ENCODE measurements around the gene RNF151.

RNF151 gene

GRCh38 chr16:1991135-1991551 is 24.5 kb downstream of the RNF151 start:
- no peak for TF ChIP-seq CTCF (IDR thresholded peaks at IDR 0.05; ENCODE audit: low read depth, low read length, missing control alignments)
- peak; percentile 68 for DNase-seq (ENCODE audit: low read depth)
- peak overlapping the region; percentile 63 for H3K4me3 ChIP-seq (ENCODE audit: low read depth, low read length)

- no peak for TF ChIP-seq CTCF (IDR thresholded peaks at IDR 0.05; ENCODE audit: low read depth, low read length, missing control alignments)
- no peak for DNase-seq (ENCODE audit: low read depth)
- peak overlapping the region; percentile 52 for H3K4me3 ChIP-seq (ENCODE audit: low read depth, low read length)
Measured at GRCh38 chr16:1991588-1991947, 24.9 kb downstream of the RNF151 start.

GRCh38 chr16:1991948-1992703 is 25.5 kb downstream of the RNF151 start:
- no peak for TF ChIP-seq CTCF (IDR thresholded peaks at IDR 0.05; ENCODE audit: low read depth, low read length, missing control alignments)
- peak; percentile 68 for DNase-seq (ENCODE audit: low read depth)
- H3K4me3 ChIP-seq (ENCODE audit: low read depth, low read length), result peak overlapping the region; percentile 52

DNA sequence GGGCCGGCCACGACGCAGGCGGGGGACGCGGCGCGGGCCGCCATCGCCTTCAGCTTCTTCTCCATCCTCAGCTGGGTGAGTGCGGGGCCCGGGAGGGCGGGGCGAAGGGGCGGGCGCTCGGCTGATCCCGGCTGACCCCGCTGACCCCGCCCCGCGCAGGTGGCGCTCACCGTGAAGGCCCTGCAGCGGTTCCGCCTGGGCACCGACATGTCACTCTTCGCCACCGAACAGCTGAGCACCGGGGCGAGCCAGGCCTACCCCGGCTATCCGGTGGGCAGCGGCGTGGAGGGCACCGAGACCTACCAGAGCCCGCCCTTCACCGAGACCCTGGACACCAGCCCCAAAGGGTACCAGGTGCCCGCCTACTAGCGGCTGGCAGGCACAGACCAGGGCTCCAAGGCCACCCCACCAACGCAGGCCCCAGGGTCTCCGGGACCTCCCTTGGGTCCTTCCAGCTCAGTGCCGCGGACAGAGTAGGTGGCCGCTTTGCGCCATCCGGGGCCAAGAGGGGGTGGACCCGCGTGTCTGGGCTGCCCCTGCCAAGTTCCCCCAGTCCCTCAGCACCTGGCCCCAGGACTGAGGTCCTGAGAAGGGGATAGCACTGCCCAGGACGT is 26.2 kb downstream of the RNF151 start:
- H3K4me3 ChIP-seq (ENCODE audit: low read depth, low read length), result no peak overlapping the region

DNA sequence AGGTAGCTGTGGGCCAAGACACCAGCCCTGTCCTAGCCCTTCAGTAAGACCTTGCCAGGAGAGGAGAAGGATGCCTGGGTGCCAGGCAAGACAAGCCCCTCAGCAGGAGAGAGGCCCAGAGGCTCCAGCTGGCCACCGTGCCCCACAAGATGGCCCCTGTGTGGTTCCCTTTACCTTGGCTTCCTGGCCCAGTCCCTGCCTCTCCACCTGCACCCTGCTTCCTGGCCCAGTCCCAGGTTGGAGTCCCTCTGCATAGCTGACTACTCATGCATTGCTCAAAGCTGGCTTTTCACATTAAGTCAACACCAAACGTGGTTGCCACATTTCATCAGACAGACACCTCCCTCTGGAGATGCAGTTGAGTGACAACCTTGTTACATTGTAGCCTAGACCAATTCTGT is 27.1 kb downstream of the RNF151 start:
- no peak for TF ChIP-seq CTCF (IDR thresholded peaks at IDR 0.05; ENCODE audit: low read depth, low read length, missing control alignments)
- no peak overlapping the region for H3K4me3 ChIP-seq (ENCODE audit: low read depth, low read length)
- DNase-seq (ENCODE audit: low read depth), result no peak

More for the DNA sequence above, 26.2 kb downstream of the RNF151 start:
- TF ChIP-seq CTCF (IDR thresholded peaks at IDR 0.05; ENCODE audit: low read depth, low read length, missing control alignments), result no peak
- DNase-seq (ENCODE audit: low read depth), result no peak

GRCh38 chr16:1997494-1998359 is 31.1 kb downstream of the RNF151 start:
- DNase-seq (ENCODE audit: low read depth), result no peak
- no peak for TF ChIP-seq CTCF (IDR thresholded peaks at IDR 0.05; ENCODE audit: low read depth, low read length, missing control alignments)
- H3K4me3 ChIP-seq (ENCODE audit: low read depth, low read length), result no peak overlapping the region

All from GM12864 (cell line).